Fibroblast of lung (primary cell): Measurements from ENCODE around the gene CZIB. TPM values are rescaled to one million over a fixed set of nuclear protein-coding genes. Genes with fewer than 3 reads are reported as not detected.

Source experiments
- DNase-seq, 2 donors: peaks; one replicate each; pipeline versions ENCODE4 v3.0.0 to v3.0.0-alpha.2; 2010; ENCODE audit warnings: low read depth in 2 of 2
- H2AFZ ChIP-seq: 2 replicates; pipeline ENCODE4 v1.5.1; 2012; ENCODE audit warnings: low read length, control low read depth, inconsistent platforms
- H3K27ac ChIP-seq: 2 replicates; pipeline ENCODE4 v1.5.1; 2011; ENCODE audit warnings: low read length, control low read depth; ENCODE audit not compliant: insufficient read depth
- H3K27me3 ChIP-seq: 2 replicates; pipeline ENCODE4 v1.5.1; 2011; ENCODE audit warnings: mild to moderate bottlenecking, low read length; ENCODE audit not compliant: control insufficient read depth, insufficient read depth
- H3K36me3 ChIP-seq: 2 replicates; pipeline ENCODE4 v1.5.1; 2011; ENCODE audit warnings: low read length; ENCODE audit not compliant: control insufficient read depth, insufficient read depth
- H3K4me1 ChIP-seq: 2 replicates; pipeline ENCODE4 v1.5.1; 2011; ENCODE audit warnings: low read length; ENCODE audit not compliant: control insufficient read depth, insufficient read depth; ENCODE audit errors: extremely low read depth
- H3K4me2 ChIP-seq: 2 replicates; pipeline ENCODE4 v1.5.1; 2011; ENCODE audit warnings: low read length, control low read depth; ENCODE audit not compliant: insufficient read depth; ENCODE audit errors: extremely low read depth
- H3K4me3 ChIP-seq, 4 experiments: fragments of 200-600 bp in 1 of 4; sonication (generic) in 1 of 4; replicated peaks in 1 of 4; 2 replicates each; pipeline ENCODE4 v1.5.1; 2011 to 2016; ENCODE audit warnings: low read length in 4 of 4, low read depth in 3 of 4, mild to moderate bottlenecking in 3 of 4, control low read depth in 2 of 4, inconsistent platforms in 1 of 4, mixed read lengths in 1 of 4; ENCODE audit not compliant: insufficient read depth in 1 of 4; ENCODE audit errors: control extremely low read depth in 1 of 4
- H3K79me2 ChIP-seq: 2 replicates; pipeline ENCODE4 v1.5.1; 2012; ENCODE audit warnings: mild to moderate bottlenecking, low read length, inconsistent platforms; ENCODE audit not compliant: control insufficient read depth, insufficient read depth
- H3K9ac ChIP-seq: 2 replicates; pipeline ENCODE4 v1.5.1; 2011; ENCODE audit warnings: mild to moderate bottlenecking, low read length, control low read depth; ENCODE audit not compliant: insufficient read depth
- H3K9me3 ChIP-seq: 2 replicates; pipeline ENCODE4 v1.5.1; 2012; ENCODE audit warnings: low read depth, low read length; ENCODE audit not compliant: control insufficient read depth, insufficient read depth
- H4K20me1 ChIP-seq: 2 replicates; pipeline ENCODE4 v1.5.1; 2011; ENCODE audit warnings: low read length; ENCODE audit not compliant: control insufficient read depth, insufficient read depth; ENCODE audit errors: extremely low read depth
- EZH2 ChIP-seq: IDR thresholded peaks from 2 replicates; pipeline ENCODE4 v1.5.1; 2012; ENCODE audit warnings: low read length, control low read depth, mild to moderate bottlenecking; ENCODE audit errors: missing control alignments
- polyA plus RNA-seq, 2 donors: library from polyadenylated mRNA; depleted of rRNA in 1 of 2; stranded (reverse) in 1 of 2; unstranded in 1 of 2; fragments of >200 nt; gene quantifications; 2 replicates each; pipeline ENCODE4 v1.2.1, GENCODE V29; 2011 to 2012; ENCODE audit warnings: missing spikeins in 1 of 2
- total RNA-seq: library from RNA; depleted of rRNA; stranded (reverse); fragments of >200 nt; gene quantifications from 2 replicates; pipeline ENCODE4 v1.2.1, GENCODE V29; 2014
- TF ChIP-seq, protein P1 (sequence below), 2 donors: IDR thresholded peaks in 1 of 2; conservative IDR thresholded peaks in 1 of 2; 1 replicate in 1 of 2; 2 replicates in 1 of 2; pipeline ENCODE4 v1.5.1; 2011 to 2012; ENCODE audit warnings: low read length in 2 of 2, control low read depth in 1 of 2, inconsistent platforms in 1 of 2, low read depth in 1 of 2, mild to moderate bottlenecking in 1 of 2

Gene CZIB
- total and polyA plus RNA-seq, 2 donors (not counting 1 experiment from before 2014, with no cell fraction given): 56.5 to 99.4 TPM

DNA sequence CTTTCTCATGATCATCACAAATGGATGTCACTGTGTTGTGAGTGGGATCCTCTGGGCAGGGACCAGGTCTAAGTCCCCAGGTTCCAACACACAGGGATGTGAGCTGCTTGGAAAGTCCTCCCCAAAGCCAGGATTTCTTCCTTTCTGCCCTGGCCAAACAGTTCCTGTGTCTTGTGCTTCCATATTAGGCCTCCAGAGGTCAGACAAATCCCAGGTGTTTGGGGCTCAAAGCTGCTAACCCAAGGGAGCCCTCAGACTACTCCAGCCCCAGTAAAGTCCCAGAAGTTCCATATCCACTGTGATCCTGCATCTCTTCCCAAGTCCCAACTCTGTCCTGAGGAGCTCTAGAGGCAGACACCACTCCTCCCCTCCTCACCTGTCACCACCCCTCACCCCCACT, 45.6 kb upstream of the CZIB start:
- Histone ChIP-seq H3K9ac (no peak overlapping the region), H3K27me3 (no peaks in the 10 kb centered on the region), H3K4me2 (no peak overlapping the region), H4K20me1 (no peaks in the 10 kb centered on the region), H2AFZ (no peak overlapping the region), H3K27ac (no peak overlapping the region), H3K79me2 (no peaks in the 10 kb centered on the region), H3K9me3 (no peaks in the 10 kb centered on the region), H3K36me3 (peaks cover 4% of the 10 kb centered on the region), H3K4me3 (no peak overlapping the region), H3K4me1 (no peaks in the 10 kb centered on the region)
- TF ChIP-seq, protein P1, sequence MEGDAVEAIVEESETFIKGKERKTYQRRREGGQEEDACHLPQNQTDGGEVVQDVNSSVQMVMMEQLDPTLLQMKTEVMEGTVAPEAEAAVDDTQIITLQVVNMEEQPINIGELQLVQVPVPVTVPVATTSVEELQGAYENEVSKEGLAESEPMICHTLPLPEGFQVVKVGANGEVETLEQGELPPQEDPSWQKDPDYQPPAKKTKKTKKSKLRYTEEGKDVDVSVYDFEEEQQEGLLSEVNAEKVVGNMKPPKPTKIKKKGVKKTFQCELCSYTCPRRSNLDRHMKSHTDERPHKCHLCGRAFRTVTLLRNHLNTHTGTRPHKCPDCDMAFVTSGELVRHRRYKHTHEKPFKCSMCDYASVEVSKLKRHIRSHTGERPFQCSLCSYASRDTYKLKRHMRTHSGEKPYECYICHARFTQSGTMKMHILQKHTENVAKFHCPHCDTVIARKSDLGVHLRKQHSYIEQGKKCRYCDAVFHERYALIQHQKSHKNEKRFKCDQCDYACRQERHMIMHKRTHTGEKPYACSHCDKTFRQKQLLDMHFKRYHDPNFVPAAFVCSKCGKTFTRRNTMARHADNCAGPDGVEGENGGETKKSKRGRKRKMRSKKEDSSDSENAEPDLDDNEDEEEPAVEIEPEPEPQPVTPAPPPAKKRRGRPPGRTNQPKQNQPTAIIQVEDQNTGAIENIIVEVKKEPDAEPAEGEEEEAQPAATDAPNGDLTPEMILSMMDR (conservative IDR thresholded peaks at IDR 0.05 in 1 of 2, IDR thresholded peaks at IDR 0.05 in 1 of 2; ENCODE audit: low read depth in 1 of 2, low read length in 2 of 2): peak in 1 of 2 donors; percentile 5
- no peak for TF ChIP-seq EZH2
- DNase-seq: peak in 1 of 2 donors; percentile 5

DNA sequence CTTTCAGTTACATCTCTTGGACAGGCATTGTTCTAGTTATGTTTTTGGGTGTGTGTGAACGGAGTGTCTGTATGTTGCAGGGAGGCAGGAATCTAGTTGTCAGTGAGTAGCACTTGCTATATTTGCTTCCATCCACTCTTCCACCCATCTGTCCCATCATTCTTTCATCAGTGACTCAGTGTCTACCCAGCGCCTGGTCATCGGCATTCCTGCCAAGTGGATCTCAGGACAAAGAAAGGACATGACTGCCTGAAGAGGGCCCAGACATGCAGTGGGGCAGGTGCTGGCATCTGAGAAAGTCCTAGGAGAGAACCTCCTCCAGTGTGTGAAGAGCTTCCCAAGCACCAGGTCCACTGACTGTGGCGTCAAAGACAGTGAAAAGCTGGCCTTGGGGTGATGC, 45.1 kb upstream of the CZIB start:
- Histone ChIP-seq H3K9me3 (no peaks in the 10 kb centered on the region), H3K27ac (no peak overlapping the region), H4K20me1 (no peaks in the 10 kb centered on the region), H3K4me3 (no peak overlapping the region), H2AFZ (no peak overlapping the region), H3K79me2 (no peaks in the 10 kb centered on the region), H3K4me1 (no peaks in the 10 kb centered on the region), H3K9ac (no peak overlapping the region), H3K27me3 (no peaks in the 10 kb centered on the region), H3K36me3 (peaks cover 4% of the 10 kb centered on the region), H3K4me2 (no peak overlapping the region)
- no peak for TF ChIP-seq EZH2
- no peak for DNase-seq

DNA sequence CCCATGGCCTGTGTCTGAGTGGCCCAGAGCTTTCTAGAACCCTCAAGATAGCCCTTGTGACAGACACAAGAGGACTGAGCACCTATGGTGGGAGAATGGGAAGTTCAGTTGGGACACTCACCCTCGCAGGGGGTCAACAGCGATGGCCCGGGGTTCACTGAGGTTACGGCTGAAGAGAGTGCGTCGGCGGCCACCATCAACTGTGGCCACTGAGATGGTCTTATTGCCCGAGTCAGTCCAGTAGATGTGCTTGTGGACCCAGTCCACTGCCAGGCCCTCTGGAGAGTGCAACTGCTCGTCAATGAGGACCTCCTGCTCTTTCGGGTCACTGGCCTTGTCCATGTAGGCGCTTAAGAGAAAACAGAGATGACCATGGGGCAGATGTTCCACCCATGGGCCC, 43.6 kb upstream of the CZIB start:
- H3K4me3 ChIP-seq: no peak overlapping the region
- H3K79me2 ChIP-seq: no peaks in the 10 kb centered on the region
- H3K4me2 ChIP-seq: no peak overlapping the region
- no peak overlapping the region for H3K9ac ChIP-seq
- H2AFZ ChIP-seq: no peak overlapping the region
- DNase-seq: no peak
- H3K9me3 ChIP-seq: no peaks in the 10 kb centered on the region
- H3K27ac ChIP-seq: no peak overlapping the region
- no peak for TF ChIP-seq EZH2
- TF ChIP-seq, protein P1 (conservative IDR thresholded peaks at IDR 0.05 in 1 of 2, IDR thresholded peaks at IDR 0.05 in 1 of 2; ENCODE audit: low read depth in 1 of 2, low read length in 2 of 2): no peak
- no peaks in the 10 kb centered on the region for H4K20me1 ChIP-seq
- no peaks in the 10 kb centered on the region for H3K27me3 ChIP-seq
- H3K4me1 ChIP-seq: no peaks in the 10 kb centered on the region
- peaks cover 7% of the 10 kb centered on the region for H3K36me3 ChIP-seq
